Stimulated activated CD8-positive, alpha-beta memory T cell treated with anti-CD3 and anti-CD28 coated beads, Interleukin-12 subunit alpha, Interleukin-12 subunit beta, amount 100 ng/mL, for 4 hours (primary cell): ENCODE measurements around the gene ITGA6.
"Not testable (repeated sequence)": the region's sequence is repeated elsewhere in the genome, so short reads cannot be mapped to it uniquely, and the experiment has no call there.

Source experiments
- DNase-seq: peaks from one replicate; pipeline ENCODE4 v3.0.0-alpha.2; 2020; ENCODE audit warnings: low read depth

Gene ITGA6

DNA sequence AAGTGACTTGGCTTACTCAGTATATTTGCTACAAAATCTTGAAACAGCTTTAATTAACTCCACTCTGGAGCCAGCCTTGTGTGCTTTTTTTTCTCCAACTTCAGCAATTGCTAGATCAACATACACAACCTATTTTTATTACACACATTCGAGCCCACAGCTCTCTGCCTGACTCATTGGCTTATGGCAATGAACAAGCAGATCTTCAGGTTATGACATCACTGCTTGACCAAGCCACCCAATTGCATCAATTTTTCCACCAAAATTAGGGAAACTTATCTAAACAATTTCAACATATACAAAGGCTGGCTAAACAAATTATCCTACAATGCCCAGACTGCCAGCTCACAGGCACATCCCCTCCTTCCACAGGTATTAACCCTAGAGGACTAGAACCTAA lies 88.9 kb downstream of the ITGA6 start:
- DNase-seq: no peak

DNA sequence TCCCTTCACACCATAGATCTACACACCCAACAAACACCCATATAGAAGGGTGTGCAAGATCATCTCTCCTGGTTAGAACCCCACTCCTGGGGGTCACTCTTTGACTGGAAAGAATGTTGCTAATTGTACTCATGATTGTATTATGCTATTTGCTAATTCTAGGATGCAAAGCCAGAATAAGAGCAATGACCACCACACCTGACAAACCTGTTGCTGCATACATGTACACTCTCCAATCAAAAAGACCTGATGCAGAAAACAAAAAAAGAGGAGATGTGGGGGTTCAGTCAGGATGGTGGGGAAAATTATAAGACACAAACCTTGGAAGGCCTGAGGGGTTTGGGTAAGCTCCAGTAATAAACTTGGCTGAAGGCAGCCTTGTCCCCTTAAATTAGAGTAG lies 91.6 kb downstream of the ITGA6 start:
- no peak for DNase-seq

DNA sequence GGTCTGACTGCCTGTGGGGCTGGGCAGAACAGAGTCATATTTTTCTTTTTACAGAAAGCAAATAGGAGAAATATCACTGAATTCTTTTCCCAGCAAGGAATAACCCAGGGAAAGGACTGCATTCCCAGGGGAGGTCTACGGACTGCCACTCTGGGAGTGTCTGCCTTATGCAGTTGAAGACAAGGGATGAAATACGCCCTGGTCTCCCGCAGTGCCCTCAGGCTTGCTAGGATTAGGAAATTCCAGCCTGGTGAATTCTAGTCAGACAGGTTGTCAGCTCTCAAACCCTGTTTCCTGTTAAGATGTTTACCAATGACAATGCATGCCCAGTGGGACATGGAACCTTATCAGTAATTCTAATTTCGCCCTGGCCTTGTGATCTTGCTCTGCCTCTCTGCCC lies 98.2 kb downstream of the ITGA6 start:
- no peak for DNase-seq

DNA sequence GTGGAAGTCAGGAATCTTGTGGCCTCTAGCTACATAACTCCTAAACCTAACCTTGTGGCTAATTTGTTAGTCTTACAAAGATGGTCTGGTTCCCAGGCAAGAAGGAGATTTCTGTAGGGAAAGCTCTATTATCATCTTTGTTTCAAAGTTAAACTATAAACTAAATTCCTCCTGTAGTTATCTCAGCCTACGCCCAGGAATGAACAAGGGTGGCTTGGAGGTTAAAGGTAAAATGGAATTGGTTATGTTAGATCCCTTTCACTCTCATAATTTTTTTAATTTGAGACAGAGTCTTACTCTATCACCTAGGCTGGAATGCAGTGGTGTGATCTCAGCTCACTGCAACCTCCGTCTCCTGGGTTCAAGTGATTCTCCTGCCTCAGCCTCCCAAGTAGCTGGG lies 103.9 kb downstream of the ITGA6 start:
- DNase-seq: no peak

DNA sequence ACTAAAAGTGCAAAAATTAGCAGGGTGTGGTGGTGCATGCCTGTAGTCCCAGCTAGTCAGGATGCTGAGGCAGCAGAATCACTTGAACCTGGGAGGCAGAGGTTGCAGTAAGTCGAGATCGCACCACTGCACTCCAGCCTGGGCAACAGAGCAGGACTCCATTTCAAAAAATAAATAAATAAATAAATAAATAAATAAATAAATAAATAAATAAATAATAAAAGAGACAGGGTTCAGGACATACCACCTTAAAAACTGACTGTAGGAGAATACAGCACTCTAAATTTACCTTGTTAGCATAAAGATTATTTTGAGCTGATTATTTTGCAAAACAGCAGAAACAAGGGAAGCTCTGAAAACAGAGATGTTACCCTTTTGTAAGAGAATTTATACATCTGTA lies 105.1 kb downstream of the ITGA6 start:
- not testable (repeated sequence) for DNase-seq

DNA sequence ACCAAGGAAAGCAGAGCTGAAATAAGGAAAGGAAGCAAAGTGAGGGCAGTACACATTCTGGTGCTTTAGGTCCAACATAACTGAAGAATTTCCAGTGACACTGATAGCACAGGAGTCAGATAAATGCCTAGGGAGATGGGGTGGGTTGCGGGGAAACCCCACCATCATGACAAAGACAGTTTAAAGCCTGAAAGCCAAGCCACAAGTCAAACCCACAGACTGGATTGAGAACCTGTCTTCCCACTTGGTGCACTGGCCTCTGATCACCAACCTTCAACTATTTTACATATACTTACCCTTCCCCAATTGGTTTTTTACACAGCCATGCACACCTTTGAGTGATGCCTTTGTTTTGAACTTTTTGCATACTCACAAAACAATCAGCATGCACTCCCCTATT lies 106.3 kb downstream of the ITGA6 start:
- no peak for DNase-seq

DNA sequence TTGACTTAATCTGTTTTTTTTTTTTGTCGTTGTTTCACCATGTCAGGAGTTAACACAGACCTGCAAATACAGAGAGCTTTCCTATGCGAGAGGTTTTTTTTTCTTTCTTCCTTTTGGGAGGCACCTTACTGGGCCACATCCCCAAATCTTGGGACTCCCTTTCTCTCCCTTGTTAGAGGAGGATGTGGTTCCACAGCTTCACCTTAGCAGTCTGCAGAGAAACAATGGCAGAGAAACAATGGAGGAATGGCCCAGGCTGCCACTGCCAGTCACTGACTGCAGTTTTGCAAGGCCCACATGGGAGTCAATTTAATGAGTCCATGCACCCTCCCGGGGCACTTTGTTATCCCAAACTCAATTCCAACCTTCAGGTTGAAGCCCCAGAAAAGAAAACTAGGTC lies 107.7 kb downstream of the ITGA6 start:
- DNase-seq: no peak

DNA sequence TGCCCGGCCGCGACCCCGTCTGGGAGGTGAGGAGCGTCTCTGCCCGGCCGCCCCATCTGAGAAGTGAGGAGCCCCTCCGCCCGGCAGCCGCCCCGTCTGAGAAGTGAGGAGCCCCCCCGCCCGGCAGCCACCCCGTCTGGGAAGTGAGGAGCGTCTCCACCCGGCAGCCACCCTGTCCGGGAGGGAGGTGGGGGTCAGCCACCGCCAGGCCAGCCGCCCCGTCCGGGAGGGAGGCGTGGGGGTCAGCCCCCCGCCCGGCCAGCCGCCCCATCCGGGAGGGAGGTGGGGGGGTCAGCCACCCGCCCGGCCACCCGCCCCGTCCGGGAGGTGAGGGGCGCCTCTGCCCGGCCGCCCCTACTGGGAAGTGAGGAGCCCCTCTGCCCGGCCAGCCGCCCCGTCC lies 110.5 kb downstream of the ITGA6 start:
- DNase-seq: not testable (repeated sequence)

DNA sequence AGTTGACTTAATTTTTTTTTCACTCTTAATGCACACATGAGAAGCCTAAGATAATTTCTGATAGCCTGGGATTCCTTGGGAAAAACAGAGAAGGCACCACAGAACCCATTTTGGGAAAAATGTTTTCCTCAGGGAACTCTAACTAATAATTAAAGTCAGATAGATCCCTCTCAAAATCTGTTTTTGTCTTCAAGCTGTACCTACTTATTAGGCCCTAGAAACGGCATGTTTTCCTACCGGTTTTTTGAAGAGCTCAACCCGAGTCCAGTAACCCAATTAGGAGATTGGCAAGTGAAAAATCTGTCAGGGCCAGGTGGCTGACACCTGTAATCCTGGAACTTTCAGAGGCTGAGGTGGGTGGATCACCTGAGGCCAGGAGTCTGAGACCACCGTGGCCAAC lies 112.4 kb downstream of the ITGA6 start:
- DNase-seq: no peak

DNA sequence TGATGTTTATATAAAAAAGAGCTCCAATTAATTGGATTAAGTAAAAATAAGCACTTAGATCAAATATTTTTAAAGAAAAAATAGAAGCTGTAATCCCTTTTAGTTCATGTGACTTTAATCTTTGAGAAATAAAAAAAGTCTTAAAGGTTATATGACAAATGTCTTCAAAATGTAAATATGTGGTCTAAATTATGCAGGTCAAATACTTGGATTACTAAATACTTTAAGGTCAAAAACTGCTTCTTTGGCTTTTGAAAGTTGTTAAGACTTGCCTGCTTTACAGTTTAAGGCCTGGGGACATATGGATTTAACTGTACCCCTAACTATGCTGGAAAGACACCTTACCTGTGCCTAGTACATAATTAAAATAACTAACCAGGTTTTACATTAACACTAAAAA lies 113.0 kb downstream of the ITGA6 start:
- no peak for DNase-seq

DNA sequence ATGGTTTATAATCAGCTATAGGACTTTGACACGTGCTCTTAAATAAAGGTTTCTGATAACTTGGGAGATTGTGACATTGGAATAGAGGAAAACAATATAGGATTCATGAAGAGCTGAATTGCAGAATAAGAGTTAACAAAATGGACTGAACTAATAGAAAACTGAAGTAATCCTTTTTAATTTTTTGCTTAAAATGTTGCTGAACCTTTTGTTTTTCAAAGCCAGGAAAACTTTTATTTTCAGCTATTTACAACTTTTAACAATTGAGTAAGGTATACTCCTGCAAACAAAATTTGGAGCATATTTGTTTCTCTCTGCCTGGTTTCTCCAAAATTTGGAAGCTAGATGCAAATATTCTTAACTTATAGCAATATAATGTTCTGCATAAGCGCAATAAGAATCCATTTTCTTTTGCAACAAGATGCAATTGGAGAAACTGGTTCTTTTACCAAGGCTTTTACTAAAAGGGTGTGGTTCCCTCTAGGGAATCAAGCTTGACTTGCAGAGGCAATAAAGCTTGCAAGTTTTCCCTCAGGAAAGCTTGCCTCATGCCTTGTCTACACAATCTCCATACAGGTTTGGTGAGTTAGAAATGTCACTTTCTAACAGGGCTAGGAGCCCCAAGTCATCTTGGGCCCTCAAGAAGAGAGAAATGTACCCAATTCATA lies 118.2 kb downstream of the ITGA6 start:
- DNase-seq: no peak

DNA sequence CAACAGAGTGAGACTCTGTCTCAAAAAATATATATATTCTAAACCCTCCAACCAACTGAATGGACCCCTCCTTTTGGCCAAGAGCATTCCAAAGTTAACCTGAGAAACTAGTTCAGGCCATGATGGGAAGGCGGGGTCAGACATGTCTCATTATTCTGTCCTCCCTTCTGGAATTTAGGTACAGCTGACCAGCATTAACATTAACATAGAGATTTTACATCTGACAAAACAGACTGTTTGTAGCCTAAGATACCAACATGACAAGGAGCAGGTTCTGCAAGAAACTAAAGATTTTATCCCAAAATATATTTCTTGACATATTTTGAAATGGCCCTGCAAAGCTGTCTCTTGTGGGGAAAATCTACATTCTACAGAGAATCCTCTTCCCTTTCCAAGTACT lies 121.7 kb downstream of the ITGA6 start:
- no peak for DNase-seq

DNA sequence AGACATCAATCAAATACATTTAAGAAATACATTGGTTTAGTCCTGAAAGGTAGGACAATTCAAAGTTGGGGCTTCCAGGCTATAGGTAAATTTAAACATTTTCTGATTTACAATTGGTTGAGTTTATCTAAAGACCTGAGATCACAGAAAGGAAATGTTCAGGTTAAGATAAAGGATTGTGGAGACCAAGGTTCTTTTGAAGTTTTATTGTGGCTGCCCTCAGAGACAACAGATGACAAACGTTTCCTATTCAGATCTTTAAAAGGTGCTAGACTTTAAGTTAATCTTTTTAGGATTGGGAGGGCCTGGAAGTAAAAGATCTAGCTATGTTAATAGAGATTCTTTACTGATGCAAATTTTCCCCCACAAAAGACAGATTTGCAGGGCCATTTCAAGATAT lies 122.4 kb downstream of the ITGA6 start:
- not testable (repeated sequence) for DNase-seq

DNA sequence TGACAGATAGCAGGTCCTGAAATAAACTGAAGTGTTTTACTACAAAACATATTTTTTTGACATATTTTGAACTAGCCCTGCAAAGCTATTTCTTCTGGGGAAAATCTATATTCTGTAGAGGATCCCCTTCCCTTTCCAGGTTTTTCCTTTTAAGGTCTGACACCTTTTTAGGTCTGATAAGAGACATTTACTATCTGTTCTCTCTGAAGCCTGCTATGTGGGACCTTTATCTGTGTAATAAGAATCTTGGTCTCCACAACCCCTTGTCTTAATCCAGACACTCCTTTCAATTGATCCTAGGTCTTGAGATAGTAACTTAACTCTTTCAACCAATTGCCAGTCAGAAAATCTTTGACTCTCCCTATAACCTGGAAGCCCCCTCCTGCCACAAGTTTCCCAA lies 123.0 kb downstream of the ITGA6 start:
- DNase-seq: no peak

DNA sequence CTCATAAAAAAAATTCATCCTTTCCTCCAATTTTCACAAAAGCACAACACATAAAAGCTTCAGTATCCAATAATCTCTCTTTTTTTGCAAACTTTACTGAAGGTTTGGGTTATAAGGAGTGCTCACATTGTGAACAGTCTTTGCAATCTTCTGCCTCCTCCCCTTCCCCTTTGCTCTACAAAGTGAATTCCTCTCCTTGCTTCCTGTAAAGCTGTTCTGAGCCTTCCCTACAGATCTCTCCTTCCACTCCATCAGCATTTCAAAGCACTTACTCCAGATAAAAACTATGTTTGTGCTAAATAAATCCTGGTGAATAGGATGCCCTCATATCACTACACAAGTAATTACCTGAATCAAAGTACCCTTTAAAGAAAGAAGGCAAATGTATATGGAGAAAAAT lies 123.9 kb downstream of the ITGA6 start:
- DNase-seq: no peak

DNA sequence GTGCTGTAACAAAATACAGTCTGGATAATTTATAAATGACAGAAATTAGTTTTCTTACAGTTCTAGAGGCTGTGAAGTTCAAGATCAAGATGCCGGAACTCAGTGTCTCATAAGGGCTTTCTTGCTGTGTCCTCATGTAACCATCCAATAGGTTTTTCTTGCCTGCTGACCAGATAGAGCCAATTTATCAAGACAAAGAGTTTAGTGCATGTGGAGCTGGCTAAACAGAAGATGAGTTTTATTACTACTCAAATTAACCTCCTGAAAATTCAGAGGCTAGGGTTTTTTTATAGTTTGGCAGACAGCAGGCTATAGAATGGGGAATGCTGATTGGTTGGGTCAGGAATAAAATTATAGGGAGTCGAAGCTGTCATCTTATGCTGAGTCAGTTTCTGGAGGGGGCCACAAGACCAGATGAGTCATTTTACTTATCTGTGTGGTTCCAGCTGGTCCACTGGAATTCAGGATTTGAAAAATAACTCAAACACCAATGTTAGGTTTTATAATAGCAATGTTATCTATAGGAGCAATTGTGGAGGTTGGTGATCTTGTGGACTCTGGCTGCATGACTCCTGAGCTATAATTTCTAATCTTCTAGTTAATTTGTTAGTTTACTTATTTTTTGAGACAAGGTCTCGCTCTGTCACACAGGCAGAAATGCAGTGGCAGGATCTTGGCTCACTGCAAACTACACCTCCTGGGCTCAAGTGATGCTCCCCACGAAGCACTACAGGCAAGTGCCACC lies 125.3 kb downstream of the ITGA6 start:
- DNase-seq: no peak

DNA sequence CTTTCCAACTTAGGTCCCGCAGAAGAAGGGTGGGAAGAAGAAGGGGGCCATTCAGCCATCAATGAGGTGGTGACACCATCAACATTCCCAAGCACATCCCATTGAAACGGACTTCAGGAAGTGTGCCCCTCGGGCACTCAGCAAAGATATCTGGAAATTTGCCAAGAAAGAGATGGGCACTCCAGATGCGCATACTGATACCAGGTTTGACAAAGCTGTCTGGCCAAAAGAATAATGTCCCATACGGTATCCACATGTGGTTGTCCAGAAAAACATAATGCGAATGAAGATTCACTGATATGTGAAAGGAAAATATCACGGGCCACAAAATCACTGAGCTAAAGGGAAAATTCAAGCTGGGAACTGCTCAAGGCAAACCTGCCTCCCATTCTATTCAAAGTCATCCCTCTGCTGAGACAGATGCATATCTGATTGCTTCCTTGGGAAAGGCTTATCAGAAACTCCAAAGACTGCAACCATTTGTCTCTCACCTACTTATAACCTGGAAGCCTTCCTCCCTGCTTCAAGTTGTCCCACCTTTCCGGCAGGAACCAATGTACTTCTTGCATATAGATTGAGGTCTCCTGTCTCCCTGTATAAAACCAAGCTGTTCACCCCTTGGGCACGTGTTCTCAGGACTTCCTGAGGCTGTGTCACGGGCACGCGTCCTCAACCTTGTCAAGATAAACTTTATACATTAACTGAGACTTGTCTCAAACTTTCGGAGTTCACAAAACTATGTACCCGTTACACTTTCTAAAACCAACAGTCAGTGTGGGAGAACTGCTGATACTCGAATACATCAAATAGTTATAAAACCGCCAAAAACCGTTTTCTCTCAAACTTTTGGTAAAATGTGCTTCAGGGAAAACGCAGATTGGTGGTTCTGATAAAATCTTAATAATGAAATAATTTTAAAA lies 127.2 kb downstream of the ITGA6 start:
- no peak for DNase-seq

DNA sequence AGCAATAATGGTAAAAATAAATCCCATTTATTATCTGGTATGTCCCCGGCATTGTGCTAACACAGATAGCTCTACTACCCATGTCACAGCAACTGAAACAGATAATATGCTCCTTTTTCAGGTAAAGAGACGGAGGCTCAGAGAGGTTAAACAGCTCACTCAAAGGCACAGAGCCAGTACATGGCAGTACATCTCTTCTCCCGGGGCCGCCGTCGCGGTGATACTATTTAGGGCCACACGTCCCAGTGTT lies 127.8 kb downstream of the ITGA6 start:
- DNase-seq: no peak
